ENCODE measurements around the gene CDH11.

CDH11 gene

DNA sequence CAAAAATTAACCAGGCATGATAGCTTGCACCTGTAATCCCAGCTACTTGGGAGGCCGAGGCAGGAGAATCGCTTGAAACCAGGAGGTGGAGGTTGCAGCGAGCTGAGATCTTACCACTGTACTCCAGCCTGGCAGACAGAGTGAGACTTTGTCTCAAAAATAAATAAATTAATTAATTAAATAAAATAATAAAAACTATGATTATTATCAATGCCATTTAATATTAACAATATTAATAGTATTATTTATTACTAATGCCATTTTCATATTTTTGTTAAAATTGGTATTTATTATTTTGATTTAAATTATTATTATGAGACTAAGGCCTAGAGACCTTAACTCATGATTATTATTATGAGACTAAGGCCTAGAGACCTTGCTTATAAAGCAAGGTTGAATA, 121.2 kb downstream of the CDH11 start:
- Histone ChIP-seq H3K27me3 (ENCODE audit: insufficient read depth, poor library complexity, severe bottlenecking) (no peaks in the 10 kb centered on the region), H3K4me3 (replicated peaks; ENCODE audit: insufficient read depth, low read length) (no peak overlapping the region), H3K27ac (replicated peaks) (no peak overlapping the region)
- TF ChIP-seq POLR2AphosphoS5 (IDR thresholded peaks at IDR 0.05; ENCODE audit: low read depth) (no peak), GABPA (IDR thresholded peaks at IDR 0.05; ENCODE audit: low read depth) (no peak), SPI1 (IDR thresholded peaks at IDR 0.05; ENCODE audit: borderline replicate concordance, low read depth) (no peak)
- TF ChIP-seq, protein P1, sequence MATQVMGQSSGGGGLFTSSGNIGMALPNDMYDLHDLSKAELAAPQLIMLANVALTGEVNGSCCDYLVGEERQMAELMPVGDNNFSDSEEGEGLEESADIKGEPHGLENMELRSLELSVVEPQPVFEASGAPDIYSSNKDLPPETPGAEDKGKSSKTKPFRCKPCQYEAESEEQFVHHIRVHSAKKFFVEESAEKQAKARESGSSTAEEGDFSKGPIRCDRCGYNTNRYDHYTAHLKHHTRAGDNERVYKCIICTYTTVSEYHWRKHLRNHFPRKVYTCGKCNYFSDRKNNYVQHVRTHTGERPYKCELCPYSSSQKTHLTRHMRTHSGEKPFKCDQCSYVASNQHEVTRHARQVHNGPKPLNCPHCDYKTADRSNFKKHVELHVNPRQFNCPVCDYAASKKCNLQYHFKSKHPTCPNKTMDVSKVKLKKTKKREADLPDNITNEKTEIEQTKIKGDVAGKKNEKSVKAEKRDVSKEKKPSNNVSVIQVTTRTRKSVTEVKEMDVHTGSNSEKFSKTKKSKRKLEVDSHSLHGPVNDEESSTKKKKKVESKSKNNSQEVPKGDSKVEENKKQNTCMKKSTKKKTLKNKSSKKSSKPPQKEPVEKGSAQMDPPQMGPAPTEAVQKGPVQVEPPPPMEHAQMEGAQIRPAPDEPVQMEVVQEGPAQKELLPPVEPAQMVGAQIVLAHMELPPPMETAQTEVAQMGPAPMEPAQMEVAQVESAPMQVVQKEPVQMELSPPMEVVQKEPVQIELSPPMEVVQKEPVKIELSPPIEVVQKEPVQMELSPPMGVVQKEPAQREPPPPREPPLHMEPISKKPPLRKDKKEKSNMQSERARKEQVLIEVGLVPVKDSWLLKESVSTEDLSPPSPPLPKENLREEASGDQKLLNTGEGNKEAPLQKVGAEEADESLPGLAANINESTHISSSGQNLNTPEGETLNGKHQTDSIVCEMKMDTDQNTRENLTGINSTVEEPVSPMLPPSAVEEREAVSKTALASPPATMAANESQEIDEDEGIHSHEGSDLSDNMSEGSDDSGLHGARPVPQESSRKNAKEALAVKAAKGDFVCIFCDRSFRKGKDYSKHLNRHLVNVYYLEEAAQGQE (IDR thresholded peaks at IDR 0.05; ENCODE audit: insufficient replicate concordance, low read depth): no peak
- TF ChIP-seq, protein P2, sequence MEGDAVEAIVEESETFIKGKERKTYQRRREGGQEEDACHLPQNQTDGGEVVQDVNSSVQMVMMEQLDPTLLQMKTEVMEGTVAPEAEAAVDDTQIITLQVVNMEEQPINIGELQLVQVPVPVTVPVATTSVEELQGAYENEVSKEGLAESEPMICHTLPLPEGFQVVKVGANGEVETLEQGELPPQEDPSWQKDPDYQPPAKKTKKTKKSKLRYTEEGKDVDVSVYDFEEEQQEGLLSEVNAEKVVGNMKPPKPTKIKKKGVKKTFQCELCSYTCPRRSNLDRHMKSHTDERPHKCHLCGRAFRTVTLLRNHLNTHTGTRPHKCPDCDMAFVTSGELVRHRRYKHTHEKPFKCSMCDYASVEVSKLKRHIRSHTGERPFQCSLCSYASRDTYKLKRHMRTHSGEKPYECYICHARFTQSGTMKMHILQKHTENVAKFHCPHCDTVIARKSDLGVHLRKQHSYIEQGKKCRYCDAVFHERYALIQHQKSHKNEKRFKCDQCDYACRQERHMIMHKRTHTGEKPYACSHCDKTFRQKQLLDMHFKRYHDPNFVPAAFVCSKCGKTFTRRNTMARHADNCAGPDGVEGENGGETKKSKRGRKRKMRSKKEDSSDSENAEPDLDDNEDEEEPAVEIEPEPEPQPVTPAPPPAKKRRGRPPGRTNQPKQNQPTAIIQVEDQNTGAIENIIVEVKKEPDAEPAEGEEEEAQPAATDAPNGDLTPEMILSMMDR (IDR thresholded peaks at IDR 0.05; ENCODE audit: insufficient read depth, low read length): no peak
- DNase-seq (ENCODE audit: low read depth in 1 of 2, low spot score in 1 of 2): no peak

DNA sequence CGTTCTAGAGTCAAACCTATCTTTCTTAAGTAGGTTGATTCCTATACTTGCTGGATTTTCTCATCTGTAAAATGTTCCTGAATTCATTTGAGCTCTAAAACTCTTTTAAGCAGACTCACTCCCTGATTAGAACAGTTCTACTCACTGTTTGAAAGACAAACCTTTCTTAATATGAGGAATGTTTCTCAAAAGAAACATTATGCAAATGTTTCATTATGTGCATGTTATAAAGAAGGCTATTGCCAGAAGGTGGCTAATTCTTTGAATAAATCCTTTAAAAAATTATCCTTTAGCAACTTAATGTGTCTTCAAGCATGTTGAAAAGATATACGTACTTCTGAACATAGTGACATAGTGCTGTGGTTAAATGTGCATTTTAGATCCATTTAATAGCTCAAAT, 124.1 kb downstream of the CDH11 start:
- Histone ChIP-seq H3K4me3 (replicated peaks; ENCODE audit: insufficient read depth, low read length) (no peak overlapping the region), H3K27me3 (ENCODE audit: insufficient read depth, poor library complexity, severe bottlenecking) (no peaks in the 10 kb centered on the region), H3K27ac (replicated peaks) (no peak overlapping the region)
- DNase-seq (ENCODE audit: low read depth in 1 of 2, low spot score in 1 of 2): no peak
- TF ChIP-seq, protein P1 (IDR thresholded peaks at IDR 0.05; ENCODE audit: insufficient replicate concordance, low read depth): no peak
- no peak for TF ChIP-seq SPI1 (IDR thresholded peaks at IDR 0.05; ENCODE audit: borderline replicate concordance, low read depth)
- TF ChIP-seq, protein P2 (IDR thresholded peaks at IDR 0.05; ENCODE audit: insufficient read depth, low read length): no peak
- no peak for TF ChIP-seq POLR2AphosphoS5 (IDR thresholded peaks at IDR 0.05; ENCODE audit: low read depth)
- TF ChIP-seq GABPA (IDR thresholded peaks at IDR 0.05; ENCODE audit: low read depth): no peak

DNA sequence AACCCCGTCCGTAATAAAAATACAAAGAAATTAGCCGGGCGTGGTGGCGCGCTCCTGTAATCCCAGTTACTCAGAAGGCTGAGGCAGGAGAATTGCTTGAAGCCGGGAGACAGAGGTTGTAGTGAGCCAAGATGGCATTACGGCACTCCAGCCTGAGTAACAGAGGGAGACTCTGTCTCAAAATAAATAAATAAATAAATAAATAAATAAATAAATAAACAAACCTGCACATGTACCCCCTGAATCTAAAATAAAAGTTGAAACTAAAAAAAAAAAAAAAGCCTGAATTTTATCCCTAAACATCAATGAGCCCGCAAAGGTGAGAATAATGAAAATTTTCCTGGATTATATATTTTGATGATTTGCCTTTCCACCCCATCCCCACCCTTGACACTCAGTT, 124.7 kb downstream of the CDH11 start:
- Histone ChIP-seq H3K27me3 (ENCODE audit: insufficient read depth, poor library complexity, severe bottlenecking) (no peaks in the 10 kb centered on the region), H3K4me3 (replicated peaks; ENCODE audit: insufficient read depth, low read length) (no peak overlapping the region), H3K27ac (replicated peaks) (no peak overlapping the region)
- TF ChIP-seq, protein P2 (IDR thresholded peaks at IDR 0.05; ENCODE audit: insufficient read depth, low read length): no peak
- TF ChIP-seq, protein P1 (IDR thresholded peaks at IDR 0.05; ENCODE audit: insufficient replicate concordance, low read depth): no peak
- TF ChIP-seq SPI1 (IDR thresholded peaks at IDR 0.05; ENCODE audit: borderline replicate concordance, low read depth) (no peak), GABPA (IDR thresholded peaks at IDR 0.05; ENCODE audit: low read depth) (no peak), POLR2AphosphoS5 (IDR thresholded peaks at IDR 0.05; ENCODE audit: low read depth) (no peak)
- DNase-seq (ENCODE audit: low read depth in 1 of 2, low spot score in 1 of 2): no peak
